Measurements from ENCODE around the gene AGPS.

DNA sequence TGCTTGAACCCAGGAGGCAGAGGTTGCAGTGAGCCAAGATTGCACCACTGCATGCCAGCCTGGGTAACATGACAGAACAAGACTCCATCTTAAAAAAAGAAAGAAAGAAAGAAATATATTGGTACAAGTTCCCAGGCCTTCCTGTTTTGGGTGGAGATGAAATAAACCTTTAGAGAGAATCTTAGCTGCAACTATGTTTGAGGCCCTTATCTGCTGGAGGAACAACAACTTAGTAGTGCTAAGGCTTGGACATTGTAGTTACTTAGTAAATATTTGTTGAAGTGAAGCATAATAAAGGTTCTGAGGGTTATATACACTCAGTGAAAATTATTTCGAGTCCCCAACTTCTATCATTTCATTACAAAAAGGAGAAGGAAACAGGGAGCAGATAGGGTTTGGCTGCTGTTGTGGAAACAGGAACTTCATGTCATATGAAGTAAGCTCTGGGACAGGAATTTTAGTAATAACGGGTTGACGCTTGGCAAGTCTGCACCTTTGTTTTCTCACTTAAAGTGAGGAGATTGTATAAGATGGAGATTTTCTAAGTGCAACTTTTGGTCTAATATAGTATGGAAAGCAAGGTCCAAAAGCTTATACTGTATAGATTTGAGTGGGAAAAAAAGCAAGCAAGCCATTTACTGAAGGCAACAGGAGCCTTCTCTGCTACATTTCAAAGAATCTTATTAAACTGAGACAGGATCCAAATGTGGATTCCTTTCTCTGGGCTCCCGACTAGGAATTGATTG, 40.0 kb upstream of the AGPS start:
- TF ChIP-seq CAMTA2 (CRISPR knock-in tag; conservative IDR thresholded peaks at IDR 0.05) (no peak), GABPB1 (CRISPR knock-in tag; IDR thresholded peaks at IDR 0.05) (no peak), ERF (CRISPR knock-in tag; IDR thresholded peaks at IDR 0.05) (no peak), HNRNPLL (IDR thresholded peaks at IDR 0.05; ENCODE audit: low read depth, low read length, poor library complexity, severe bottlenecking) (no peak), GABPA (tag; conservative IDR thresholded peaks at IDR 0.05; ENCODE audit: low read depth) (no peak), ZNF354B (CRISPR knock-in tag; IDR thresholded peaks at IDR 0.05) (no peak), ZNF263 (CRISPR knock-in tag; IDR thresholded peaks at IDR 0.05; ENCODE audit: borderline replicate concordance) (no peak), NFYB (IDR thresholded peaks at IDR 0.05; ENCODE audit: extremely low read depth, insufficient read length) (no peak), POLR2AphosphoS5 (IDR thresholded peaks at IDR 0.05; ENCODE audit: control insufficient read depth, insufficient read depth, low read depth, low read length) (no peak), SMARCA5 (IDR thresholded peaks at IDR 0.05) (no peak), ZNF431 (CRISPR knock-in tag; IDR thresholded peaks at IDR 0.05) (no peak)
- TF ChIP-seq, protein P1, sequence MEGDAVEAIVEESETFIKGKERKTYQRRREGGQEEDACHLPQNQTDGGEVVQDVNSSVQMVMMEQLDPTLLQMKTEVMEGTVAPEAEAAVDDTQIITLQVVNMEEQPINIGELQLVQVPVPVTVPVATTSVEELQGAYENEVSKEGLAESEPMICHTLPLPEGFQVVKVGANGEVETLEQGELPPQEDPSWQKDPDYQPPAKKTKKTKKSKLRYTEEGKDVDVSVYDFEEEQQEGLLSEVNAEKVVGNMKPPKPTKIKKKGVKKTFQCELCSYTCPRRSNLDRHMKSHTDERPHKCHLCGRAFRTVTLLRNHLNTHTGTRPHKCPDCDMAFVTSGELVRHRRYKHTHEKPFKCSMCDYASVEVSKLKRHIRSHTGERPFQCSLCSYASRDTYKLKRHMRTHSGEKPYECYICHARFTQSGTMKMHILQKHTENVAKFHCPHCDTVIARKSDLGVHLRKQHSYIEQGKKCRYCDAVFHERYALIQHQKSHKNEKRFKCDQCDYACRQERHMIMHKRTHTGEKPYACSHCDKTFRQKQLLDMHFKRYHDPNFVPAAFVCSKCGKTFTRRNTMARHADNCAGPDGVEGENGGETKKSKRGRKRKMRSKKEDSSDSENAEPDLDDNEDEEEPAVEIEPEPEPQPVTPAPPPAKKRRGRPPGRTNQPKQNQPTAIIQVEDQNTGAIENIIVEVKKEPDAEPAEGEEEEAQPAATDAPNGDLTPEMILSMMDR (IDR thresholded peaks at IDR 0.05 in 2 of 3, conservative IDR thresholded peaks at IDR 0.05 in 1 of 3; ENCODE audit: insufficient read depth in 2 of 3, low read depth in 1 of 3, low read length in 3 of 3): no peak
- TF ChIP-seq, protein P2, sequence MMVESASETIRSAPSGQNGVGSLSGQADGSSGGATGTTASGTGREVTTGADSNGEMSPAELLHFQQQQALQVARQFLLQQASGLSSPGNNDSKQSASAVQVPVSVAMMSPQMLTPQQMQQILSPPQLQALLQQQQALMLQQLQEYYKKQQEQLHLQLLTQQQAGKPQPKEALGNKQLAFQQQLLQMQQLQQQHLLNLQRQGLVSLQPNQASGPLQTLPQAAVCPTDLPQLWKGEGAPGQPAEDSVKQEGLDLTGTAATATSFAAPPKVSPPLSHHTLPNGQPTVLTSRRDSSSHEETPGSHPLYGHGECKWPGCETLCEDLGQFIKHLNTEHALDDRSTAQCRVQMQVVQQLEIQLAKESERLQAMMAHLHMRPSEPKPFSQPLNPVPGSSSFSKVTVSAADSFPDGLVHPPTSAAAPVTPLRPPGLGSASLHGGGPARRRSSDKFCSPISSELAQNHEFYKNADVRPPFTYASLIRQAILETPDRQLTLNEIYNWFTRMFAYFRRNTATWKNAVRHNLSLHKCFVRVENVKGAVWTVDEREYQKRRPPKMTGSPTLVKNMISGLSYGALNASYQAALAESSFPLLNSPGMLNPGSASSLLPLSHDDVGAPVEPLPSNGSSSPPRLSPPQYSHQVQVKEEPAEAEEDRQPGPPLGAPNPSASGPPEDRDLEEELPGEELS (CRISPR knock-in tag; IDR thresholded peaks at IDR 0.05; ENCODE audit: borderline replicate concordance): no peak
